ENCODE measurements around the gene RPS24.

The RPS24 gene

GRCh38 chr10:78011065-78011464, 22.6 kb upstream of the RPS24 start:
- DNase-seq (ENCODE audit: low read depth), result no peak
- H3K4me3 ChIP-seq (ENCODE audit: low read length), result no peak overlapping the region
- TF ChIP-seq CTCF (conservative IDR thresholded peaks at IDR 0.05; ENCODE audit: low read depth, low read length), result no peak

DNA sequence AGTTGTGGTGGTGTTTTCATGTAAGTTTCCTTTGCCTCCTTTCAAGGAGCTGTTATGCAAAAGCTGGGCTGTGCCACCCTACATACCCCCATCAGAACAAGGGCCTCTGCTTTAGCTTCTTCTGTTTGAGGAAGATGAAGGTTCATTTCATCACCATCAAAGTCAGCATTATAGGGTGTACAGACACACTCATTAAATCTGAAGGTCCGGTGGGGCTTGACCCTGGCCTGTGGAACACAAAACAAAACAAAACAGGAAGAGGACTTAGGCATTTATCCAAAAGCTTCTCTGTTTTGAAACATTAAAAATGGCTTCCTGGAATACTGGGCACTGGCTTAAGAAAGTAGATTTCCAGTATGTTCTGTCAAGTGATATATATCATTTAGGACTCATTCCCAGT, 20.1 kb upstream of the RPS24 start:
- no peak for DNase-seq (ENCODE audit: low read depth)
- no peak overlapping the region for H3K4me3 ChIP-seq (ENCODE audit: low read length)
- TF ChIP-seq CTCF (conservative IDR thresholded peaks at IDR 0.05; ENCODE audit: low read depth, low read length), result no peak

DNA sequence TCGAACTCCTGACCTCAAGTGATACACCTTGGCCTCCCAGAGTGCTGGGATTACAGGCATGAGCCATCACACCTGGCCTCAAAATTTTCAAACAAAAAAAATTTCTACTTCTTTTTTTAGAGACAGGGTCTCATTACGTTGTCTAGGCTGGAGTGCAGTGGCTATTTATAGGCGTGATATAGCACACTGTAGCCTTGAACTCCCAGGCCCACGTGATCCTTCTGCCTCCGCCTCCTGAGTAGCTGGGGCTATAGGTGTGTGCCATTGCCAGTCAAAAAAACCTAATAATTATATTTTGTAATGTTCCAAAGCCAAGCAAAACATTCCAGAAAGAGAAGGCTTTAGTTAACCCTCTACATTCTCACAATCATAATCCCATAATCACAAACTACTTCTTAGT, 18.1 kb upstream of the RPS24 start:
- TF ChIP-seq CTCF (conservative IDR thresholded peaks at IDR 0.05; ENCODE audit: low read depth, low read length), result no peak
- no peak overlapping the region for H3K4me3 ChIP-seq (ENCODE audit: low read length)
- no peak for DNase-seq (ENCODE audit: low read depth)

DNA sequence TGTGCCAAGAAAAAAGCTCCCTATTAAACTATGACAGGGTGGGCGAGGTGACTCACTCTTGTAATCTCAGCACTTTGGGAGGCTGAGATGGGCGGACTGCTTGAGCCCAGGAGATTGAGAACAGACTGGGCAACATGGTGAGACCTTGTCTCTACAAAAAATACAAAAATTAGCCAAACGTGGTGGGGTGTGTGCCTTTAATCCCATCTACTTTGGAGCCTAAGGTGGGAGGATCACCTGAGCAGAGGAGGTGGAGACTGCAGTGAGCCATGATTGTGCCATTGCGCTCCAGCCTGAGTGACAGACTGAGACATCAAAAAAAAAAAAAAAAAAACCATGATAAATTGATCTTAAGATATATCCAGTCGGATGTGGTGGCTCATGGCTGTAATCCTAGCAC, 15.8 kb upstream of the RPS24 start:
- DNase-seq (ENCODE audit: low read depth), result no peak
- no peak for TF ChIP-seq CTCF (conservative IDR thresholded peaks at IDR 0.05; ENCODE audit: low read depth, low read length)
- H3K4me3 ChIP-seq (ENCODE audit: low read length), result no peak overlapping the region

DNA sequence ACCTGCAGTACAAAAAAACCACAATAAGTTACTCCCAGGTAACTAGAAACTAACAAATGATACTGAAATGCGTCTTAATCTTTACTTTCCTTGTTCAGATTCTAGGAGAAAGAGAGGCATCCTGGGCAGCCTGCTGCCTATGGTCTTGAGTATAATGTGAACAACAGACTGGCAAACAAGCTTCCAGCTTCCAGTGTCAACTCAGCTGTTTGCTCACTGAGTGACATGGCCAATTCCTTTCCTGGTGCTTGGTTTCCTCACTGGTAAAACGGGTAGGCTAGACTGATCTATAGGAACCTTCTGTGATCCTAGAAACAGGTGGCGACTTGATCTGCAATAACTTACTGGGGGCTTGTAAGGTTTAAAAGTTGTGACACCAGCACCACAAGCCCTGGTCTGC, 14.4 kb upstream of the RPS24 start:
- no peak overlapping the region for H3K4me3 ChIP-seq (ENCODE audit: low read length)
- DNase-seq (ENCODE audit: low read depth), result no peak
- no peak for TF ChIP-seq CTCF (conservative IDR thresholded peaks at IDR 0.05; ENCODE audit: low read depth, low read length)

GRCh38 chr10:78021201-78021600, 12.5 kb upstream of the RPS24 start:
- H3K4me3 ChIP-seq (ENCODE audit: low read length), result no peak overlapping the region
- TF ChIP-seq CTCF (conservative IDR thresholded peaks at IDR 0.05; ENCODE audit: low read depth, low read length), result no peak
- no peak for DNase-seq (ENCODE audit: low read depth)

GRCh38 chr10:78023741-78024140, 9.9 kb upstream of the RPS24 start:
- no peak overlapping the region for H3K4me3 ChIP-seq (ENCODE audit: low read length)
- no peak for DNase-seq (ENCODE audit: low read depth)
- no peak for TF ChIP-seq CTCF (conservative IDR thresholded peaks at IDR 0.05; ENCODE audit: low read depth, low read length)
